LNCaP clone FGC (cell line): ENCODE measurements around the gene SNAI1.
"Not testable (repeated sequence)": the region's sequence is repeated elsewhere in the genome, so short reads cannot be mapped to it uniquely, and the experiment has no call there.

Experiments used
- DNase-seq: peaks from one replicate; pipeline ENCODE4 v3.0.0-alpha.2; 2011; ENCODE audit warnings: low read depth
- H3K4me3 ChIP-seq: 2 replicates; pipeline ENCODE4 v1.5.1; 2011; ENCODE audit warnings: mild to moderate bottlenecking, low read depth, low read length, control low read depth
- TF ChIP-seq, protein P1 (sequence below): IDR thresholded peaks from 2 replicates; pipeline ENCODE4 v1.5.1; 2012; ENCODE audit warnings: mild to moderate bottlenecking; ENCODE audit not compliant: control insufficient read depth, insufficient read depth; ENCODE audit errors: extremely low read depth

The SNAI1 gene

DNA sequence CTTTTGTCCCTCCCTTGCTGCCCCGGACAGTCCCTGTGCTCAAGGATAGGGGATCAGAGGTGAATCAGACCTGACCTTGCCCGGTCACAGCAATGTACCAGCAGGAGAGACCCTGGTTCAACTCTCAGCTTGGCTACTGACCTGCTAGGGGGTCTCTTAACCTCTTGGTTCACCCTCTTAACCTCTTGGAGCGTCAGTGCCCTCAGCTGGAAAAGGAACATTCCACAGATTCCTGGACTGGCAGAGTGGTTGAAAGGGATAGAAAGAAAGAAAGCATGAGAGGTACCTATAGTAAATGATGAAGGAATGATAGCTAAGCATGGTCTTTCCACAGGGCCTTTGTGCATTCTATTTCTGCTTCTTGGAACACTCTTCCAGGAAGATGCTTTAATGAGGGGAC is 25.2 kb downstream of the SNAI1 start:
- DNase-seq, result no peak
- no peak overlapping the region for H3K4me3 ChIP-seq
- TF ChIP-seq, protein P1, sequence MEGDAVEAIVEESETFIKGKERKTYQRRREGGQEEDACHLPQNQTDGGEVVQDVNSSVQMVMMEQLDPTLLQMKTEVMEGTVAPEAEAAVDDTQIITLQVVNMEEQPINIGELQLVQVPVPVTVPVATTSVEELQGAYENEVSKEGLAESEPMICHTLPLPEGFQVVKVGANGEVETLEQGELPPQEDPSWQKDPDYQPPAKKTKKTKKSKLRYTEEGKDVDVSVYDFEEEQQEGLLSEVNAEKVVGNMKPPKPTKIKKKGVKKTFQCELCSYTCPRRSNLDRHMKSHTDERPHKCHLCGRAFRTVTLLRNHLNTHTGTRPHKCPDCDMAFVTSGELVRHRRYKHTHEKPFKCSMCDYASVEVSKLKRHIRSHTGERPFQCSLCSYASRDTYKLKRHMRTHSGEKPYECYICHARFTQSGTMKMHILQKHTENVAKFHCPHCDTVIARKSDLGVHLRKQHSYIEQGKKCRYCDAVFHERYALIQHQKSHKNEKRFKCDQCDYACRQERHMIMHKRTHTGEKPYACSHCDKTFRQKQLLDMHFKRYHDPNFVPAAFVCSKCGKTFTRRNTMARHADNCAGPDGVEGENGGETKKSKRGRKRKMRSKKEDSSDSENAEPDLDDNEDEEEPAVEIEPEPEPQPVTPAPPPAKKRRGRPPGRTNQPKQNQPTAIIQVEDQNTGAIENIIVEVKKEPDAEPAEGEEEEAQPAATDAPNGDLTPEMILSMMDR, result no peak

DNA sequence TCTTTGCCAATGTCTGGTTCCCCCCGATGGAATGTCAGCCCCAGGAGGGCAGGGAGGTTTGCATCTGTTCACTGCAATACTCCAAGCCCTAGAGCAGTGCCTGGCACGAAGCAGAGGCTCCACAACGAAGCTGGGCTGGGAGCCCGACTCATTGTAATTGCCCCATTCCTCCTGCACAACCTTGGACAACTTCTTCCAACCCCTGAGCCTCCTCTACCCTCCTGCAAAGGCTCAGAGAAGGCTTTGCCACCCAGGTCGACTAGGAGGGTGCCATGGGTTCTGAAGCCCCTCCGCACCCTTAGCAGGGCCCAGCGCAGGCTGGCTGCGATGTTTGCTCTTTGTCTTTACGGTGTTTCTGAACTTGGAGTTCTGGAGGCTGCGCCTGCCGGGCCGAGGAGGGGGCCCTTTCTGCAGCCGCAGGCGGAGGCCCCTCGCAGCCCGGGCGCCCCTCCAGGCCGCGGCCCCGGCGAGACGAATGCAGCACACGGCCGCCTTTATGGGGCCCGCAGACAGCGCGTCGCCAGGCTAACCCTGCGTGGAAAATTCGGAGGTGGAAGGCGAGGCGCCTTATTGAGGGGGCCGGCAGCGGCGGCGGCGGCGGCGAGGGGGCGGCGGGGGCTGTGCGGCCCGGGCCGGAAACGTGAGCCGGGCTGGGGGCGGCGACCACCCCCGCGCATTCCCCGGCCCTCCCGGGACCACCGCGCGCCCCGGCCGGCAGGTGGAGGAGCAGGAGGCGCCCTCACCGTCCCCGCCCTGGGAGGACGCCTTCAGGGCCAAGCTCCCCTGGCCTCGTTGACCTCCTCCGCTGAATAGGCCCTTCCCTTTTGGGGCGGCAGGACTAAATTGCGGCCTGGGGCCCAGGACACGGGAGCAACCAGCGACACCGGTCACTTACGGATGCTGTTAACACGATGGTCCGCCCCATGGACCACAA is 27.0 kb downstream of the SNAI1 start:
- DNase-seq, result no peak
- no peak overlapping the region for H3K4me3 ChIP-seq
- TF ChIP-seq, protein P1, result no peak

DNA sequence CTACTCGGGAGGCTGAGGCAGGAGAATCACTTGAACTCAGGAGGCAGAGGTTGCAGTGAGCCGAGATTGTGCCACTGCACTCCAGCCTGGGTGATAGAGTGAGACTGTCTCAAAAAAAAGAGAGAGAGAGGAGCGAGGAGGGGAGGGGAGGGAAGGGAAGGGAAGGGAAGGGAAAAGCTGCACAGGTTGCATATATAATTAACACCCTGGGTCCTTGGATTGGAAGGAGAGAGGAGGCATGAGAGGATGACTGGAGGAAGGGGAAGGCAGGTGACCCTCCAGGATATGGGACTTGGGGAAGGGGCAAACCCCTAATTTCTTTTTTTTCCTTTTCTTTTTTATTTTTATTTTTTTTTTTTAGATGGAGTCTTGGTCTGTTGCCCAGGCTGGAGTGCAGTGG is 28.8 kb downstream of the SNAI1 start:
- not testable (repeated sequence) for DNase-seq, H3K4me3 ChIP-seq

DNA sequence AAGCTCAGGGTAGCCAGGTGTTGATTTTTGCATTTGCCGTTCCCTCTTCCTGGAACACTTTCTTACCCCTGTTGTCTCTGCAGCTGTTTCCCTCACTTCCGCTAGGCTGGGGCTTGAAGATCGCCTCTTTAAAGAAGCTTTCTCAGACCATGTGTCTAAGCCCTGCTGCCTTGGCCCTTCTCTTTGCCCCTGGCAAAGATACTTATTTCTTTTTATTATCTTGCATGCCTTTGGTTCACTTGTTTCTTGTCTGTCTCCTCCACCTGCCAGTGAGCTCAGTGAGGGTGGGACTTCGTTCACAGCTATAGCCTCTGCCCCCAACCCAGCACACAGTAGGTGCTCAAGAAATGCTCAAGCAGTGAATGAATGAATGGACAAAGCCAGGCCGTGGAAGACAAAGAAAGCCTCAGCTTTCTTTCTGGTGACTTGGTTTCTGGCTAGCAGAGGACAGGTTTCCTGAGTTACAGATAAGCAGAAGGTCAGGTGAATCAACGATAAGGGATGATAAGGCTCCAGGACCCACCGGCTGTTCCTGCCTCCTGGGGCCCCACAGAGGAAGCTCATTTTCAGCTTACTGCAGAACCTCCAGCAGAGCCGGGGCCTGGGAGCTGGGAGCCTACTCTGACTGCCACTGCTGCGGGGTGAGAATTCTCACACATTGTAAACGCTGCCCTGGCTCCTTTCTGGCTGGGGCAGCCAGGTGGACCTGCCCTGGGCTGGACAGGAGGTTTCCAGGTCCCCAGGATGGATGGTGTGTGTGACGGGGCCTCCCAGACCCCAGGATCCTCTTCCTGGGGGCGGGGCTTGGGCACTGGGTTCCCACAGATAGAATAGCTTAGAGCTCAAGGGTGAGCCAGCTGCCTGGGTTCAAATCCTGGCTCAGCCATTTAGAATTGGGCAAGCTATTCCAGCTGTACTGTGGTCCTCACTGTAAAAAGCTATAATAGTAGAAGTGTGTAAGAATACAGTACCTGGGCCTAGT is 29.8 kb downstream of the SNAI1 start:
- DNase-seq, result no peak
- TF ChIP-seq, protein P1, result no peak
- H3K4me3 ChIP-seq, result no peak overlapping the region

DNA sequence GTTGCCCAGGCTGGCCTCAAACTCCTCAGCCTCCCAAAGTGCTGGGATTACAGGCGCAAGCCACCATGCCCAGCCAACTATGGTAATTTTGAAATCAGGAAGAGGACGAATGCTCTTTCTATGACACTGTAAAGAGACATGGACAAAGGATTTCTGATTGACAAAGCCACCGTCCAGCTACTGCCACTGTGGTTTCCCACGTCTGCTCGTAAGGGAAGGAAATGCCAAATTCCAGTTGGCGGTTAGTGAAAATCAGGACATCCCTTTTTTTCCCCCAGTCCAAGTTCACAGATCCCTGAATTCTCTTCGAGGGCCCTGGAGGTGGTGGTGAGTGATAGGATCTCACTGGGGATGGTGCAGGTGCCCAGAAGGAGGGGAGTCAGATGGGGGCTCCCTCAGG is 31.2 kb downstream of the SNAI1 start:
- H3K4me3 ChIP-seq, result no peak overlapping the region
- DNase-seq, result no peak
- TF ChIP-seq, protein P1, result no peak

DNA sequence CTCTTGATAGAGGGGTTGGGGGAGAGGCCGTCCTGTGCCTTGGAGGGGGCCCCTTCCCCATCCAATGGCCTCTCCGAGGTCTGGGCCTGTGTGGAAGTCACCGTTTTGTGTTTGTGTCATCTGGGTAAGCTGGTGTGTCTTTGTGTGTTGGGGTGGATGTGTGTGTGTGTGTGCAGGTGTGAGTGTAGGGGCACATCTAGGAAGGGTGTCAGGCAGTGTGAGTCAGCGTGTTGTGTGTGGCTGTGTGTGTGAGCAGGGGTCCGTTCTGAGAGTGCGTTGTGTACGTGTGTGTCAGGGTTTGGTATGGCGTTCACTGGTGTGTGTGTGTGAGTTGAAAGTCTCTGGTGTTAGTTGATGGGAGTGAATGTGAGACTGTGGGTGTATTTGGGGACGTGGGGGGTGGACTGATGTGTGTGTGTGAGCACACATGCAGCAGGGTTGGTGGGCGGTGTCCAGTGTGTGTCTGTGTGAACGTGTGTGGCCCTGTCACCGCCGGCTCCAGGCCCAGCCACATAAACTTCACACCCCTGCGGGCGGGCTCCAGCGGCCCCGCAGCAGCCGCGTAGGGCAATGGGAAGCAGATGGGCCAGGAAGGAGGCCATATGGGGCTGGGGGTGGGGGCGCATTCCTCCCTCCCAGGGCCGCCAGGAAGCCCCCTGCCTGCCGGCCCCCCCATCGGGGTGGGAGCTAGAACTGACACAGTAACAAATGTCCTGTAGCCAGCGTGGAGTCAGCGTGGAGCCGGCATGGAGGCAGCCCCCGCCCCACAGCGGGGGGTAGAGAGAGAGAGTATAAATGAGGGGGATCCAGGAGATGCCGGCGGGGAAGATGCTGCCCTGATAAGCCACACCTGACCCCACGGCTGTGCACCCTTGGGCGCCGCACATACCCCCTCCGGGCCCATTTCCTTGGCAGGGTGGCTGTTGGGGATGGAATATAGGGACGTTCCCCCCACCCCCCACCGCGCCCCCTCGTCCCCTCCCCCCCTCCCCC is 32.1 kb downstream of the SNAI1 start:
- no peak overlapping the region for H3K4me3 ChIP-seq
- TF ChIP-seq, protein P1, result no peak
- DNase-seq, result no peak
